WTC11 (cell line): ENCODE data around the gene CMKLR1. TPM values are rescaled to one million over a fixed set of nuclear protein-coding genes. Genes with fewer than 3 reads are reported as not detected.
A peak's percentile ranks its signal among the peaks of the same experiment; 100 is the strongest.

Experiments used
- ATAC-seq: fragments of 200-7000 bp; cut with Tn5 transposase; 2 replicates; pipeline ENCODE4 v1.10.0; 2021; ENCODE audit warnings: mild to moderate bottlenecking, moderate library complexity
- CTCF ChIA-PET: fragments of 300-600 bp; sonication (Branson Sonifier 250); formaldehyde crosslinking; loops from one replicate; lab custom pipeline; 2021; ENCODE audit warnings: antibody characterized with exemption; lab: Charles Lee
- POLR2A ChIA-PET: fragments of 350-600 bp; sonication (Branson Sonifier 250); formaldehyde crosslinking; loops from one replicate; lab custom pipeline; 2021; ENCODE audit warnings: antibody characterized with exemption; lab: Charles Lee
- DNase-seq: peaks from one replicate; pipeline ENCODE4 v3.0.0; 2021; ENCODE audit warnings: low spot score
- H3K27ac Mint-ChIP-seq: 2 replicates; pipeline ENCODE4 v1.8.0; 2021; ENCODE audit warnings: mixed read lengths
- H3K27me3 Mint-ChIP-seq: 2 replicates; pipeline ENCODE4 v1.8.0; 2021; ENCODE audit warnings: low read depth, mild to moderate bottlenecking, moderate library complexity, mixed read lengths
- H3K36me3 Mint-ChIP-seq: 2 replicates; pipeline ENCODE4 v1.8.0; 2021; ENCODE audit warnings: mixed read lengths
- H3K4me1 Mint-ChIP-seq: 2 replicates; pipeline ENCODE4 v1.8.0; 2022; ENCODE audit warnings: mixed read lengths
- H3K4me3 Mint-ChIP-seq: 2 replicates; pipeline ENCODE4 v1.8.0; 2021; ENCODE audit warnings: mild to moderate bottlenecking, moderate library complexity, mixed read lengths
- H3K9me3 Mint-ChIP-seq: 2 replicates; pipeline ENCODE4 v1.8.0; 2021; ENCODE audit warnings: mixed read lengths
- AFF4 ChIP-seq: sonication (generic); formaldehyde crosslinking; IDR thresholded peaks from 2 replicates; pipeline ENCODE4 v1.8.1; 2023; ENCODE audit warnings: mild to moderate bottlenecking, missing genetic modification reagents, borderline replicate concordance
- ARID4B ChIP-seq: sonication (generic); formaldehyde crosslinking; IDR thresholded peaks from 2 replicates; pipeline ENCODE4 v1.8.0; 2023; ENCODE audit warnings: missing genetic modification reagents, mild to moderate bottlenecking, borderline replicate concordance
- ATF2 ChIP-seq: sonication (generic); formaldehyde crosslinking; IDR thresholded peaks from 2 replicates; pipeline ENCODE4 v1.8.1; 2022; ENCODE audit warnings: low read depth, missing genetic modification reagents, borderline replicate concordance
- ATF6 ChIP-seq: sonication (generic); formaldehyde crosslinking; IDR thresholded peaks from 2 replicates; pipeline ENCODE4 v1.8.1; 2023; ENCODE audit warnings: mild to moderate bottlenecking, missing genetic modification reagents
- CDX4 ChIP-seq: fragments of 250-450 bp; sonication (Bioruptor Pico); IDR thresholded peaks from 2 replicates; pipeline ENCODE4 v1.9.0; 2021; ENCODE audit warnings: moderate library complexity, mild to moderate bottlenecking, inconsistent platforms, borderline replicate concordance
- CTCF ChIP-seq: fragments of 200-600 bp; IDR thresholded peaks from 2 replicates; pipeline ENCODE4 v1.8.0; 2022; ENCODE audit warnings: antibody characterized with exemption
- E2F5 ChIP-seq: sonication (generic); formaldehyde crosslinking; IDR thresholded peaks from 2 replicates; pipeline ENCODE4 v1.8.1; 2022; ENCODE audit warnings: mild to moderate bottlenecking, moderate library complexity, missing genetic modification reagents
- FOXK1 ChIP-seq: sonication (generic); formaldehyde crosslinking; IDR thresholded peaks from 2 replicates; pipeline ENCODE4 v1.8.0; 2022; ENCODE audit warnings: mild to moderate bottlenecking, moderate library complexity, missing genetic modification reagents
- NFE2L1 ChIP-seq: sonication (generic); formaldehyde crosslinking; IDR thresholded peaks from 2 replicates; pipeline ENCODE4 v1.8.1; 2023; ENCODE audit warnings: missing genetic modification reagents
- NR2C2 ChIP-seq: sonication (generic); formaldehyde crosslinking; IDR thresholded peaks from 2 replicates; pipeline ENCODE4 v1.8.0; 2022; ENCODE audit warnings: mild to moderate bottlenecking, missing genetic modification reagents
- PRRX2 ChIP-seq: fragments of 250-450 bp; sonication (Bioruptor Pico); IDR thresholded peaks from 2 replicates; pipeline ENCODE4 v1.8.0; 2021; ENCODE audit warnings: mild to moderate bottlenecking
- TP53 ChIP-seq: sonication (generic); formaldehyde crosslinking; IDR thresholded peaks from 2 replicates; pipeline ENCODE4 v1.8.1; 2023; ENCODE audit warnings: mild to moderate bottlenecking, missing genetic modification reagents
- ZNF232 ChIP-seq: sonication (generic); formaldehyde crosslinking; IDR thresholded peaks from 2 replicates; pipeline ENCODE4 v1.8.0; 2022; ENCODE audit warnings: mild to moderate bottlenecking, missing genetic modification reagents
- ZNF423 ChIP-seq: fragments of 250-450 bp; sonication (Bioruptor Pico); IDR thresholded peaks from 2 replicates; pipeline ENCODE4 v2.1.2; 2022; ENCODE audit warnings: mild to moderate bottlenecking, moderate library complexity
- ZNF425 ChIP-seq: fragments of 250-450 bp; sonication (Bioruptor Pico); conservative IDR thresholded peaks from 2 replicates; pipeline ENCODE4 v1.9.0; 2021; ENCODE audit warnings: mild to moderate bottlenecking
- total RNA-seq: library from RNA; stranded (reverse); gene quantifications from 3 replicates; pipeline ENCODE4 v1.2.3, GENCODE V29; 2021

Gene CMKLR1
- total RNA-seq, 1 experiment from 2014 or later: 1.6 TPM

GRCh38 chr12:108318472-108319275 lies 20.4 kb downstream of the CMKLR1 start:
- no peaks in the 10 kb centered on the region for H3K36me3 Mint-ChIP-seq
- no peak overlapping the region for H3K4me3 Mint-ChIP-seq
- H3K27ac Mint-ChIP-seq: peak overlapping the region; percentile 46; the same call in 1 of the 2 replicates
- ChIA-PET POLR2A (no interaction called here), CTCF (no interaction called here)
- peaks cover 62% of the 10 kb centered on the region for H3K4me1 Mint-ChIP-seq
- ATAC-seq (no peak), DNase-seq (no peak)
- H3K27me3 Mint-ChIP-seq: no peaks in the 10 kb centered on the region
- peaks cover 6% of the 10 kb centered on the region for H3K9me3 Mint-ChIP-seq
- TF ChIP-seq ZNF423 (CRISPR knock-in tag): no peak
- no peak for TF ChIP-seq FOXK1 (CRISPR knock-in tag)
- no peak for TF ChIP-seq ATF2
- TF ChIP-seq AFF4: no peak
- TF ChIP-seq ZNF425 (CRISPR knock-in tag): no peak
- no peak for TF ChIP-seq NFE2L1 (CRISPR knock-in tag)
- TF ChIP-seq NR2C2: no peak
- no peak for TF ChIP-seq PRRX2
- no peak for TF ChIP-seq E2F5 (CRISPR knock-in tag)
- no peak for TF ChIP-seq CTCF
- TF ChIP-seq ARID4B (CRISPR knock-in tag): no peak
- no peak for TF ChIP-seq CDX4 (CRISPR knock-in tag)
- TF ChIP-seq ATF6 (CRISPR knock-in tag): no peak
- no peak for TF ChIP-seq TP53 (CRISPR knock-in tag)
- no peak for TF ChIP-seq ZNF232 (CRISPR knock-in tag)
